Measurements from ENCODE around the gene FLRT1.

Gene FLRT1

GRCh38 chr11:64055077-64055476 lies 19.3 kb downstream of the FLRT1 start:
- no peak for TF ChIP-seq TAF1 (IDR thresholded peaks at IDR 0.05; ENCODE audit: borderline replicate concordance, low read depth, low read length)
- TF ChIP-seq POLR2AphosphoS5 (IDR thresholded peaks at IDR 0.05; ENCODE audit: low read depth, low read length) = no peak
- TF ChIP-seq POLR2A (IDR thresholded peaks at IDR 0.05; ENCODE audit: low read depth, low read length) = no peak
- DNase-seq (ENCODE audit: insufficient read length) (no peak), FAIRE-seq (no peak)

- TF ChIP-seq TAF1 (IDR thresholded peaks at IDR 0.05; ENCODE audit: borderline replicate concordance, low read depth, low read length) (no peak), POLR2A (IDR thresholded peaks at IDR 0.05; ENCODE audit: low read depth, low read length) (no peak), POLR2AphosphoS5 (IDR thresholded peaks at IDR 0.05; ENCODE audit: low read depth, low read length) (no peak)
- DNase-seq (ENCODE audit: insufficient read length) (no peak), FAIRE-seq (no peak)
Measured at GRCh38 chr11:64056213-64056785, 20.6 kb downstream of the FLRT1 start.

GRCh38 chr11:64056861-64057260 lies 21.1 kb downstream of the FLRT1 start:
- no peak for TF ChIP-seq POLR2AphosphoS5 (IDR thresholded peaks at IDR 0.05; ENCODE audit: low read depth, low read length)
- TF ChIP-seq TAF1 (IDR thresholded peaks at IDR 0.05; ENCODE audit: borderline replicate concordance, low read depth, low read length) = no peak
- TF ChIP-seq POLR2A (IDR thresholded peaks at IDR 0.05; ENCODE audit: low read depth, low read length) = no peak
- FAIRE-seq (no peak), DNase-seq (ENCODE audit: insufficient read length) (no peak)

GRCh38 chr11:64057890-64058289 lies 22.2 kb downstream of the FLRT1 start:
- no peak for DNase-seq (ENCODE audit: insufficient read length)
- no peak for FAIRE-seq
- TF ChIP-seq POLR2AphosphoS5 (IDR thresholded peaks at IDR 0.05; ENCODE audit: low read depth, low read length) (no peak), TAF1 (IDR thresholded peaks at IDR 0.05; ENCODE audit: borderline replicate concordance, low read depth, low read length) (no peak), POLR2A (IDR thresholded peaks at IDR 0.05; ENCODE audit: low read depth, low read length) (no peak)

- no peak for TF ChIP-seq TAF1 (IDR thresholded peaks at IDR 0.05; ENCODE audit: borderline replicate concordance, low read depth, low read length)
- TF ChIP-seq POLR2AphosphoS5 (IDR thresholded peaks at IDR 0.05; ENCODE audit: low read depth, low read length) = no peak
- no peak for TF ChIP-seq POLR2A (IDR thresholded peaks at IDR 0.05; ENCODE audit: low read depth, low read length)
- DNase-seq (ENCODE audit: insufficient read length) (no peak), FAIRE-seq (no peak)
Measured at GRCh38 chr11:64058494-64058893, 22.8 kb downstream of the FLRT1 start.

- TF ChIP-seq POLR2A (IDR thresholded peaks at IDR 0.05; ENCODE audit: low read depth, low read length) (no peak), TAF1 (IDR thresholded peaks at IDR 0.05; ENCODE audit: borderline replicate concordance, low read depth, low read length) (no peak), POLR2AphosphoS5 (IDR thresholded peaks at IDR 0.05; ENCODE audit: low read depth, low read length) (no peak)
- DNase-seq (ENCODE audit: insufficient read length) = no peak
- no peak for FAIRE-seq
Measured at GRCh38 chr11:64059339-64060140, 23.8 kb downstream of the FLRT1 start.

GRCh38 chr11:64060263-64060860 lies 24.6 kb downstream of the FLRT1 start:
- DNase-seq (ENCODE audit: insufficient read length) (no peak), FAIRE-seq (no peak)
- TF ChIP-seq TAF1 (IDR thresholded peaks at IDR 0.05; ENCODE audit: borderline replicate concordance, low read depth, low read length) (no peak), POLR2A (IDR thresholded peaks at IDR 0.05; ENCODE audit: low read depth, low read length) (no peak), POLR2AphosphoS5 (IDR thresholded peaks at IDR 0.05; ENCODE audit: low read depth, low read length) (no peak)

DNA sequence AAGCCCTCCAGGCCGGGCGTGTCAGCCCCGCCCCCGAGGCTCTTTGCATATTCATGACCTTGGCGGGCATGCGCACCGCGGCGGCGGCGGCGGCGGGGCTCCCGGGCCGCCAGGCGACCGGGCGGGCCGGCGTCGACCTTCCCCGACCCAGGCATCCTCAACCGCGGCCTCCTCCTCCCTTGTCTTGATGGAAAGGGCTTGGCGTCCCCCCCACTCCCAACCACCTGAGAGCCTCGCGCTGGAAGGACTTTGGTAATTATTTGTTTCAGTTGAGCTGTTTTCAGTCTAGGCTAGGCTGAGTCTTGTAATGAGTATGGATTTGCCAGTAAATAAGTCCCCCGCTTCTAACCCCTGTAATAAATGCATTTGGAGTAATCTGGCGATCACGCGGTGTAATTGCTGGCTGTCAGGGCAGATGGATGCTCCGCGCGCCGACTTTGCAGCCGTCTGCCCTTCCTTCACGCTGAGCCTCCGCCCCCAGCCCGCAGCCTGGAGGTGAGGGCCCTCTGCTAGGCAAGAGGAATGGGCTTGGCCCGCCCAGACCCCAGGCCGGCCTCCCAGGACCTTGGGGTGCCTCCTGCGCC lies 25.2 kb downstream of the FLRT1 start:
- TF ChIP-seq POLR2AphosphoS5 (IDR thresholded peaks at IDR 0.05; ENCODE audit: low read depth, low read length) = no peak
- no peak for TF ChIP-seq TAF1 (IDR thresholded peaks at IDR 0.05; ENCODE audit: borderline replicate concordance, low read depth, low read length)
- no peak for TF ChIP-seq POLR2A (IDR thresholded peaks at IDR 0.05; ENCODE audit: low read depth, low read length)
- DNase-seq (ENCODE audit: insufficient read length) (peak; percentile 90), FAIRE-seq (no peak)

GRCh38 chr11:64062185-64063039 lies 26.7 kb downstream of the FLRT1 start:
- FAIRE-seq = no peak
- TF ChIP-seq POLR2AphosphoS5 (IDR thresholded peaks at IDR 0.05; ENCODE audit: low read depth, low read length) (no peak), TAF1 (IDR thresholded peaks at IDR 0.05; ENCODE audit: borderline replicate concordance, low read depth, low read length) (no peak), POLR2A (IDR thresholded peaks at IDR 0.05; ENCODE audit: low read depth, low read length) (no peak)

GRCh38 chr11:64063777-64064176 lies 28.0 kb downstream of the FLRT1 start:
- no peak for DNase-seq (ENCODE audit: insufficient read length)
- no peak for TF ChIP-seq POLR2AphosphoS5 (IDR thresholded peaks at IDR 0.05; ENCODE audit: low read depth, low read length)
- TF ChIP-seq POLR2A (IDR thresholded peaks at IDR 0.05; ENCODE audit: low read depth, low read length) = no peak
- no peak for TF ChIP-seq TAF1 (IDR thresholded peaks at IDR 0.05; ENCODE audit: borderline replicate concordance, low read depth, low read length)
- no peak for FAIRE-seq

More at GRCh38 chr11:64062185-64063039, 26.7 kb downstream of the FLRT1 start:
- no peak for DNase-seq (ENCODE audit: insufficient read length)
